MCF 10A (cell line): ENCODE data around the gene EDEM1. TPM values are rescaled to one million over a fixed set of nuclear protein-coding genes. Genes with fewer than 3 reads are reported as not detected.

Experiments
- BruUV-seq: library from RNA; stranded (reverse); fragments of 400-500 nt; replicated peaks from 2 replicates; lab custom pipeline; 2021; lab: Mats Ljungman, UMichigan
- CTCF ChIA-PET: fragments of 300-600 bp; sonication (Branson Sonifier 250); formaldehyde crosslinking; extraction: SDS; loops from one replicate; lab custom pipeline; 2021; ENCODE audit warnings: antibody characterized with exemption, inconsistent platforms; lab: Yijun Ruan, JAX
- POLR2A ChIA-PET: fragments of 300-600, 350-650 bp; sonication (Branson Sonifier 250); formaldehyde crosslinking; extraction: SDS; loops from one replicate; lab custom pipeline; 2020; ENCODE audit warnings: antibody characterized with exemption, inconsistent platforms; lab: Yijun Ruan, JAX
- DNase-seq: peaks from one replicate; pipeline ENCODE4 v3.0.0-alpha.2; 2018; ENCODE audit not compliant: unreplicated experiment
- H3K27ac Mint-ChIP-seq: one replicate; pipeline ENCODE4 v1.8.0; 2022; ENCODE audit warnings: mild to moderate bottlenecking, low read depth, mixed read lengths; ENCODE audit not compliant: unreplicated experiment
- H3K27me3 Mint-ChIP-seq: one replicate; pipeline ENCODE4 v1.8.0; 2022; ENCODE audit warnings: mixed read lengths; ENCODE audit not compliant: insufficient read depth, unreplicated experiment
- H3K36me3 Mint-ChIP-seq: one replicate; pipeline ENCODE4 v1.8.0; 2022; ENCODE audit warnings: mild to moderate bottlenecking, moderate library complexity, mixed read lengths; ENCODE audit not compliant: insufficient read depth, unreplicated experiment
- H3K4me1 Mint-ChIP-seq: one replicate; pipeline ENCODE4 v1.8.0; 2022; ENCODE audit warnings: mixed read lengths; ENCODE audit not compliant: insufficient read depth, unreplicated experiment
- H3K4me3 Mint-ChIP-seq: one replicate; pipeline ENCODE4 v1.8.0; 2022; ENCODE audit warnings: mild to moderate bottlenecking, moderate library complexity, mixed read lengths; ENCODE audit not compliant: unreplicated experiment
- H3K9me3 Mint-ChIP-seq: one replicate; pipeline ENCODE4 v1.8.0; 2022; ENCODE audit warnings: mixed read lengths; ENCODE audit not compliant: unreplicated experiment
- intact Hi-C: fragments of 100-400 bp; cut with micrococcal nuclease; formaldehyde crosslinking; loops from 2 replicates; pipeline ENCODE4 v1.14.1; 2022
- total RNA-seq: library from RNA; stranded (reverse); gene quantifications from 2 replicates; pipeline ENCODE4 v1.2.3, GENCODE V29; 2022
- TF ChIP-seq, protein P1 (sequence below): fragments of 200-600 bp; IDR thresholded peaks from one replicate; pipeline ENCODE4 v1.8.0; 2022; ENCODE audit warnings: antibody characterized with exemption, mild to moderate bottlenecking; ENCODE audit not compliant: unreplicated experiment

The EDEM1 gene
- total RNA-seq, 1 experiment from 2014 or later, result 114 TPM

DNA sequence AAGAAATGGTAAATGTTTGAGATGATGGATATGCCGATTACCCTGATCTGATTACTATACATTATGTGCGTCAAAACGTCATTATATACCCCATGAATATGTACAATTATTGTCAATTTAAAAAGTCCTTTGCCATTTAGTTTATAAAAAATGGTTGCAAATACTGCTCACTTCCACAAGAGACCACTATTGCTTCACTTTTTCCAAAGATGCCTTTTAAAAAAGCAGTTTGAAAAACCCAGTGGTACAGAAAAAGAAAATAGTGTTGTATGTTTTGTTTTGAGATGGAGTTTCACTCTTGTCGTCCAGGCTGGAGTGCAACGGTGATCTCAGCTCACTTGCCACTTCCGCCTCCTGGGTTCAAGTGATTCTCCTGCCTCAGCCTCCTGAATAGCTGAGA is 39.3 kb downstream of the EDEM1 start:
- TF ChIP-seq, protein P1, sequence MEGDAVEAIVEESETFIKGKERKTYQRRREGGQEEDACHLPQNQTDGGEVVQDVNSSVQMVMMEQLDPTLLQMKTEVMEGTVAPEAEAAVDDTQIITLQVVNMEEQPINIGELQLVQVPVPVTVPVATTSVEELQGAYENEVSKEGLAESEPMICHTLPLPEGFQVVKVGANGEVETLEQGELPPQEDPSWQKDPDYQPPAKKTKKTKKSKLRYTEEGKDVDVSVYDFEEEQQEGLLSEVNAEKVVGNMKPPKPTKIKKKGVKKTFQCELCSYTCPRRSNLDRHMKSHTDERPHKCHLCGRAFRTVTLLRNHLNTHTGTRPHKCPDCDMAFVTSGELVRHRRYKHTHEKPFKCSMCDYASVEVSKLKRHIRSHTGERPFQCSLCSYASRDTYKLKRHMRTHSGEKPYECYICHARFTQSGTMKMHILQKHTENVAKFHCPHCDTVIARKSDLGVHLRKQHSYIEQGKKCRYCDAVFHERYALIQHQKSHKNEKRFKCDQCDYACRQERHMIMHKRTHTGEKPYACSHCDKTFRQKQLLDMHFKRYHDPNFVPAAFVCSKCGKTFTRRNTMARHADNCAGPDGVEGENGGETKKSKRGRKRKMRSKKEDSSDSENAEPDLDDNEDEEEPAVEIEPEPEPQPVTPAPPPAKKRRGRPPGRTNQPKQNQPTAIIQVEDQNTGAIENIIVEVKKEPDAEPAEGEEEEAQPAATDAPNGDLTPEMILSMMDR, result no peak
- ChIA-PET POLR2A (interaction anchor here (1.6 kb wide), 1 partner anchor 40 kb away, joined by 3 read pairs; no protein-coding TSS in a partner anchor), CTCF (interaction anchor here (0.5 to 0.7 kb wide), 4 partner anchors 10 to 1167 kb away, joined by 3 to 4 read pairs (median 3); no protein-coding TSS in a partner anchor)
- H3K27me3 Mint-ChIP-seq, result no peaks in the 10 kb centered on the region
- H3K4me1 Mint-ChIP-seq, result no peaks in the 10 kb centered on the region
- no peak overlapping the region for H3K4me3 Mint-ChIP-seq
- DNase-seq, result peak; percentile 13
- H3K36me3 Mint-ChIP-seq, result no peaks in the 10 kb centered on the region
- no peak overlapping the region for H3K27ac Mint-ChIP-seq
- H3K9me3 Mint-ChIP-seq, result no peaks in the 10 kb centered on the region
- no TSS peak for BruUV-seq
- intact Hi-C loops, result loop anchor here (10.0 kb wide), 1 partner anchor 1568 kb away; no protein-coding TSS in a partner anchor

DNA sequence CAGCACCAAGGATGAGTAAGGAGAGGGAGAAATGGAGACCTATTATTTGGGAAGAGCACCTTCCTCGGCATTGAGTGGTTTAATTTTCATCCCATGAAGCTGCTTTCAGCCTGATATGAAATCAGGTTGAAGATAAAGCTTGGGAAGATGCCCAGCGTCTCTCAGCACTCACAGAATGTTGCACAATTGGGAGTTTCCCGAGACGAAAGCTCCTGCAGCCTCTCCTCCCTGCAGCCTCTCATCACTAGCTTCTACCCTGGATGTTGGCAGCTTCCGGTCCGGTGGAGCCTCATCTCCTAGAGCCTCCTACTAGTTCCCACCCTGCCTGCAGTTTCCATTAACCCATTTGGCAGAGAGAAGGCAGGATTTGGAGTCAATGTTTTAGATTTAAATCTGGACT is 40.3 kb downstream of the EDEM1 start:
- H3K36me3 Mint-ChIP-seq, result no peaks in the 10 kb centered on the region
- intact Hi-C loops, result loop anchor here (10.0 kb wide), 1 partner anchor 1567 kb away; no protein-coding TSS in a partner anchor
- DNase-seq, result peak; percentile 13
- H3K4me1 Mint-ChIP-seq, result no peaks in the 10 kb centered on the region
- ChIA-PET CTCF (interaction anchor here (0.6 to 0.8 kb wide), 3 partner anchors 21 to 572 kb away, joined by 3 to 4 read pairs (median 3); no protein-coding TSS in a partner anchor), POLR2A (interaction anchor here (0.7 to 1.6 kb wide), 3 partner anchors 32 to 156 kb away, joined by 3 read pairs; no protein-coding TSS in a partner anchor)
- no TSS peak for BruUV-seq
- no peaks in the 10 kb centered on the region for H3K27me3 Mint-ChIP-seq
- TF ChIP-seq, protein P1, result no peak
- H3K4me3 Mint-ChIP-seq, result no peak overlapping the region
- no peaks in the 10 kb centered on the region for H3K9me3 Mint-ChIP-seq
- no peak overlapping the region for H3K27ac Mint-ChIP-seq

DNA sequence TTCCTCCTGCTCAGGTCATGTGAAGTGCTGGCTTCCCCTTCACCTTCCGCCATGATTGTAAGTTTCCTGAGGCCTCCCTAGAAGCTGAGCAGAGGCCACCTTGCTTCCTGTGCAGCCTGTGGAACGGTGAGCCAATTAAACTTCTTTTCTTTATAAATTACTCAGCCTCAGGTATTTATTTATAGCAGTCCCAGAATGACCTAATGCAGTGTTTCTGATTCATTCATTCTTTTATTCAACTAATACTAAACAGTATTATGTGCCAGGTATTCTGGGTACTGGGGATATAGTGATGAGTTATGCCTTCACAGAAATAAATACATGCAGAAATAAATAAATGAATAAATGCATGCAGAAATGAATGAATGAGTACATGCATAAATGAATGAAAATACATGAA is 41.9 kb downstream of the EDEM1 start:
- Mint-ChIP-seq H3K27me3 (no peaks in the 10 kb centered on the region), H3K4me1 (no peaks in the 10 kb centered on the region), H3K9me3 (no peaks in the 10 kb centered on the region), H3K36me3 (no peaks in the 10 kb centered on the region), H3K4me3 (no peak overlapping the region), H3K27ac (no peak overlapping the region)
- TF ChIP-seq, protein P1, result no peak
- POLR2A ChIA-PET, result no interaction called here
- CTCF ChIA-PET, result interaction anchor here (1.1 kb wide), 1 partner anchor 8 kb away, joined by 3 read pairs; no protein-coding TSS in a partner anchor
- DNase-seq, result no peak
- intact Hi-C loops, result loop anchor here (10.0 kb wide), 1 partner anchor 1565 kb away; no protein-coding TSS in a partner anchor
- no TSS peak for BruUV-seq

DNA sequence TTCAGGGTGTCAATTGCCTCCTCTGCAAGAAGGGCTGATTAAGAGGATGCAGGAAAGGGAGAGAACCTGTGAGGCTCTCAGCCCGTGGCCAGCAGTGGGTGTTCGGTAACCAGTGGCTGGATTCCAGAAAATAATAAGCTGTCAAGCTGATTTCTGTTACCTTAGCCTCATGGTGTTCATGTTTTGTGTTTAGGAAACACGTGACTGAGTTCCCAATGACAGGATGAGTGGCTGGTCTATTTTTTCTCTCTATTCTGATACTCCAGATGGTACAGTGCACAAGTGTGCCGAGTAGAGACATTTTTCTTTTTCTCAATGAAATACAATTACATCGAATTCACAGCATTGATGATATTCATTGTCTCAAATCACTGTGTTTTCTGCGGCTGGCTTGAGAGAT is 43.6 kb downstream of the EDEM1 start:
- Mint-ChIP-seq H3K4me3 (no peak overlapping the region), H3K9me3 (no peaks in the 10 kb centered on the region), H3K27ac (no peak overlapping the region), H3K36me3 (no peaks in the 10 kb centered on the region), H3K4me1 (no peaks in the 10 kb centered on the region), H3K27me3 (no peaks in the 10 kb centered on the region)
- intact Hi-C loops, result no loop called here
- TF ChIP-seq, protein P1, result no peak
- BruUV-seq, result no TSS peak
- ChIA-PET CTCF (no interaction called here), POLR2A (no interaction called here)
- DNase-seq, result no peak
